ENCODE results near the gene EYA4.

EYA4 gene

GRCh38 chr6:133241086-133241900 lies at the start of gene EYA4:
Gene EYA4 (plus strand): TSS chr6:133241357. CDS start chr6:133274781, 33,424 bp downstream.
- no peak for DNase-seq

GRCh38 chr6:133193396-133193795 lies 47.8 kb upstream of the EYA4 start:
- no peak for DNase-seq

- DNase-seq: no peak
These were observed 42.4 kb upstream of the EYA4 start for GRCh38 chr6:133198725-133199124.

GRCh38 chr6:133201231-133201630 lies 39.9 kb upstream of the EYA4 start:
- DNase-seq: no peak

- DNase-seq: no peak
These were observed 38.4 kb upstream of the EYA4 start for GRCh38 chr6:133202610-133203343.

- no peak for DNase-seq
These were observed 37.8 kb upstream of the EYA4 start for GRCh38 chr6:133203344-133203697.

- no peak for DNase-seq
These were observed 35.9 kb upstream of the EYA4 start for GRCh38 chr6:133205304-133205703.

GRCh38 chr6:133206942-133207341 lies 34.2 kb upstream of the EYA4 start:
- no peak for DNase-seq

GRCh38 chr6:133207754-133208153 lies 33.4 kb upstream of the EYA4 start:
- no peak for DNase-seq

GRCh38 chr6:133208183-133208755 lies 32.9 kb upstream of the EYA4 start:
- no peak for DNase-seq

GRCh38 chr6:133214267-133214666 lies 26.9 kb upstream of the EYA4 start:
- no peak for DNase-seq

- no peak for DNase-seq
These were observed 22.3 kb upstream of the EYA4 start for GRCh38 chr6:133218852-133219251.

- DNase-seq: no peak
These were observed 17.6 kb upstream of the EYA4 start for GRCh38 chr6:133223452-133224029.

- no peak for DNase-seq
These were observed 15.6 kb upstream of the EYA4 start for GRCh38 chr6:133225560-133225959.

- DNase-seq: peak; percentile 20
These were observed 13.8 kb upstream of the EYA4 start for GRCh38 chr6:133227344-133227743.

- DNase-seq: no peak
These were observed 11.1 kb upstream of the EYA4 start for GRCh38 chr6:133230052-133230451.

- DNase-seq: no peak
These were observed 5.9 kb upstream of the EYA4 start for GRCh38 chr6:133235221-133235620.

- no peak for DNase-seq
These were observed 4.2 kb upstream of the EYA4 start for GRCh38 chr6:133236932-133237331.

GRCh38 chr6:133240511-133241085 lies 559 bp upstream of the EYA4 start:
- no peak for DNase-seq

GRCh38 chr6:133241901-133242636 lies 912 bp downstream of the EYA4 start:
- DNase-seq: peak; percentile 23

- no peak for DNase-seq
These were observed 1.8 kb downstream of the EYA4 start for GRCh38 chr6:133242637-133243585.
